Cerebellar cortex (tissue), 1 donor: Measurements from ENCODE around the gene KCNJ5.

Experiments
- DNase-seq: peaks from one replicate; pipeline ENCODE4 v3.0.0-alpha.2; 2015; ENCODE audit warnings: low spot score

KCNJ5 gene

DNA sequence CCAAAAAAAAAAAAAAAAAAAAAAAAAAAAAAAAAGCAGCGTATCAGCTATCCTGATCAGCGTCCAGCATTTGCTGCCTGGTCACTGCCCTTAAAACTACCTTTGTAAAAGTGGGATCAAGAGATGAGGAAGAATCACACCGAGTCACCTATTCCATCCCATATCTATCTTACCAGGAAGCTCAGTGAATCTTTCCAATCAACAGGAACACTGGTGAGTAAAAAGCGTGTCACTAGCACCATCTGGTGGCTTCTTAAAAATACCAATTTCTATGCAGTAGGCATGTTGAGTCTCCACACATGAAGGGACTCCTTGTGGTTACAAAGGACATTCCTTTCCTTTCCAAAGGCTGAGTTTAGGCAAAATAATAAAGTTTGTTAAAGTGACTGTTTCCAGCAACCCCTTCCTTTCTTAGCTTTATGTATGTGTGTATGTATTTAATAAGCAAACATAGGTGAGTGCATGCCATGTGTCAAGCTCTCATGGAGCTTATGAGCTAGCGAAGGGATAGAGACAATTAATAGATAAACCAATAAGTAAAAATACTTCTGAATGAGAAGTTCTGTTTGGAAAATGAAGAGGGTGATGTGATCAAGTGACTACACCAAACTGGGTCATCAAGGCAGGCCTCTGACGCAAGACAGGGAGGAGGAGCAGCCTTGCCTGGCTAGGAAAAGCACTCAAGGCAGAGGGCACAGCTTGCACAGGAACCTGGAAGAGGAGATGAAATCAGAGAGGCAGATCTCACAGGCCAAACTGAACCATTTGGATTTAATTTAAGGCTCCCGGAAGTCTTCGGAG is 65.4 kb downstream of the KCNJ5 start:
- DNase-seq: peak; percentile 80

DNA sequence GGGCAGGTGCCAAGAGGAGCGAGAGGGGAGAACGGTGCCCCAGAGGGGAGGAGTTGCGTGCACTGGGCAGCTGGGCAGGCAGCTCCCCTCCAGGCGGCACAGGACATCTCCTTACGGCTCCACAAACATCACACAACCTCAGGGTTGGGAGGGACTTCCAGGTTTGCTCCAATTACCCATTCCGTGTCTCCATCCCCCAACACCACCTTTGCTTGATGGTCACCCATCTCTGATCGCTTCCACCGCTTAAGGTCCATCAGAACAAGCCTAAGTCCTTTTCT is 66.0 kb downstream of the KCNJ5 start:
- no peak for DNase-seq

DNA sequence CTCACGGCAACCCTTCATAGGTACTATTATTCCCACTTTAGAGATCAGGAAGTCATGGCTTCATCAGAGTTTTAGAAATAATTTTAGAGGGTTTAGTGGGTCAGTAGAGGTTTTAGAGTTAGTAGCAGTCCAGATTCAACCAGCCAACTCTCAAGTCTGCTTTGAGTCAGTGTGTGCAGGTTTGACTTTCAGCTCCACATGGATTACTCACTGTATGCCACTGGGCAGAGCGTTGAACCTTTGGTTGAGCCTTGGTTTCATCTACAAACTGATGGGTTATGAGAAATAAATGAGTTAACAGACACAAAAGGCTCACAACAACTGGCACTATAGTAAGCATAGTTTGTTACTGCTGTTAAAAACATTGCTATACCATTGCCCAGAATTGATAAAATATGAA is 70.5 kb downstream of the KCNJ5 start:
- no peak for DNase-seq

DNA sequence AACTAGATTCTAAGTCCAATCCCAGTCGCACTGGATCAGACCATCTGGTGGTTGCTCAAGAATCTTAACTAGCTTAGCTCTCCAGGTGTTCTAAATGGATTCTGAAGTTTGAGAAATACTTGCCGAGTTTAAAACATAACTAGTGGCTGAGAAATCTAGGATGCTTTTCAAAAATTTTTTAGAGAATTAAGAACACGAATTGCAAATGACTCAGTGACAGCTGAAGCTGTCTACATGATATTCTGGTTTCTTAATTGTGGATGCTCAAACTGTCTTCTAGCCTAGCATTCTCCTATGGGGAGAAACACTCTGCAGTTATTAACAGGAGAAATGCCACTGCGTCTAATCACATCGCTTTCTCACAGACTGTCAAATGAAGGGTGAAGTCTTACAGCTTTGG is 71.7 kb downstream of the KCNJ5 start:
- no peak for DNase-seq

DNA sequence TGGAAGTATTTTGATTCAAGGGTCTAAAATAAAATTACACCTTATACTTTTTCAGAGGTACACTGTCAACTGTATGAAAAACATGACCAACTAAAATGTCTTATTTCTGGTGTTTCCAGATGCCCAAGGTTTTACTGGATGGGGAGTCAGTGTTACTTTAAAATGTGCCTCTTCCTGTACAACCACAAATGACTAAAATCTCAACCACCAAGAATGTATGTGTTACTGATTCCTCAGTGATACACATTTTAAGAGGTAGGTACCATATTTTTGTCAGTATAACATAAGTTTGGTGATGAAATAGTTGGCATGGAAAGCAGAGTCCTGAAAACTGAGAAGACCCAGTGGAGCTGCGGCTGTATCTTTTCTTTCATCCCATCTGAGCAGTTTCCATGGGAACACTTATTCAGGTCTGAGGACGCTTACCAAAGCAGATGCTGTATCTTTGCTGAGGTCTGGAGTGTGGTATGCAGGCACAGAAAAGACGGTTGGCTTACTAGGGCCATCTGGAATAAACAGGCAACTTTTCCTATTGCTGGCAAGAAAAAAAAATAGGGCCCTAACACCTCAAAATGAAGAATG is 72.7 kb downstream of the KCNJ5 start:
- DNase-seq: no peak

DNA sequence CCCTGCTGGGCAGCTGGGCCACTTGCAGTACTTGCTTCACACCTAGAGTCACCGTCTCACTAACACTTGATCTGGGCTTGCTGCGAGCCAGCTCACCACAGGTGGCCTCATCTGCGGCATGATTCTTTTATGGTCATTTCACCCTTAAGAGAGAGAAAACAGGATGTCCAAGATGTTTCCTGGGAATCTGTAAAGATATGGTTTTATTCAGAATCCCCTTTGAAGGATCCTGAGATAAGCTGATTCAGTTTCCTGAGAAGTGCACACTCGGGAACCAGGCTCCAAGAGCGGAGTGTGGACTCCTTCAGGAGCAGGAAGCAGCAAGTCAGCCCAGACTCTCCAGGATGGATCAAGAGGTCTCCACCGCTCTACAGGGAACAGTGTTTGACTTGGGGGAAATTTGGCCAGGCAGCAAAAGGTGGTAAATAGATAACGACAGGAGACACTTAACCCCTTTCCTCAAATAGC is 73.3 kb downstream of the KCNJ5 start:
- DNase-seq: no peak

DNA sequence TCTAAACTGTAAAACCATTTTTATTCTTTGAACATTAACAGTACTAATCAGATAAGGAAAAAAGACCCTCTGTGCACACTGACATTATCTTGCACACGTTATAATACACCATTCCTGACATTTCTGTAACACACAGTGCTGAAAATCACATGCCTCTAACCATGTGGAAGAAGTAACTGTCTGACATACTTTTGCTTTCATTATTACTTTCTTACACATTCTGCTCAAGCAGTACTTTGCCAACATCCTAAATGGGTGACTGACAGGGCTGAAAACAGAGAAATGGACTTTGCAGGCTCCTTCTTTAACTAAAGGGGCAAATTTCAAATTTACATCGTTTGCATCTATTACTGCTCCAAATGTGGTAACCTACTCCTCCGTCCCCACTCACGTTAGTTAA is 74.3 kb downstream of the KCNJ5 start:
- DNase-seq: no peak

DNA sequence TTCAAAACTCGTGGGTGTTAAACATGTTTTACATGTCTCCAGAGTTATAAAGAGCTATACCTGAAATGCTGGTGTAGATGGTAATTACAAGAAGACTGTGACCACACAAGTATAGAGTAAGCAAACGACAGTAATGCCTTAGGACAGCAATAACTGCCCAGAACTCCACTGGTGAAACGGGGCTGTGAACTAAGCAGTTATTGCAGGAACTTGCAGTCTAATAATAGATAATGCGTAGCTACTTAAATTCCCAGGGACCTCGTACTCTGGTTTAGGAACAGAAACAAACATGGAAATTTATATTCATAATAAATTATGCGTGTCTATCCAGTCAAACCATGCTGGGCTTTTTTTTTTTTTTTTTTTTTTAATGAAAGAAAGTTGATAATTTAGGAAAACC is 76.4 kb downstream of the KCNJ5 start:
- DNase-seq: no peak

DNA sequence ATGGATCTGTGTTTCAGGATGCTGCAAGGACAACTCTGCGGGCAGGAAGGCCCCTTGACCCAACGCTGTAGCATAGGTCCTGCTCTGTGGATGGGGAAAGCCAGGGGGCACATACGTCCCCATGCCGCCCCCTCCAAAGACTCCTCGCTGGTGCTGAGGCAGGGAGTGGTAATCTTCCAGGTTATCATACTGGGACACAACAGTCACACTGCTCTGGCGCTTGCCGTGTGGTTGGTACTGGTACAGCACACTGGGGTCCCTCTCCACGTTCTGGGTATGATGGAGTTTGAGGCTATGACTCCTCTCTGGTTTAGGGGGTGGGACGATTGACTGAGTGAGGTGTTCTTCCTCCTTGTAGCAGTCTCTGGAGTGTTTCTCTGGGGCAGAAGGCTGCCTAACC is 77.8 kb downstream of the KCNJ5 start:
- DNase-seq: no peak
